Gastrocnemius medialis (tissue), 4 donors: ENCODE data around the gene CFAP97D2.

Experiments used
- CTCF ChIP-seq, 5 experiments: fragments of 450-650 bp in 3 of 5; fragments of 200-600 bp in 2 of 5; sonication (generic) in 2 of 5; IDR thresholded peaks in 4 of 5; conservative IDR thresholded peaks in 1 of 5; 1 replicate in 4 of 5; 2 replicates in 1 of 5; pipeline ENCODE4 v1.5.1; 2016 to 2019; ENCODE audit warnings: antibody characterized with exemption in 5 of 5, mild to moderate bottlenecking in 3 of 5, moderate library complexity in 3 of 5
- POLR2A ChIP-seq, 2 donors: fragments of 450-650 bp; IDR thresholded peaks; one replicate each; pipeline ENCODE4 v1.6.1; 2017; ENCODE audit warnings: antibody characterized with exemption in 2 of 2, mild to moderate bottlenecking in 2 of 2, moderate library complexity in 2 of 2

GRCh38 chr13:114162533-114162922 is 16.5 kb upstream of the CFAP97D2 start:
- no peak for TF ChIP-seq CTCF (IDR thresholded peaks at IDR 0.05 in 4 of 5, conservative IDR thresholded peaks at IDR 0.05 in 1 of 5)
- no peak for TF ChIP-seq POLR2A (IDR thresholded peaks at IDR 0.05)
